Fibroblast of villous mesenchyme (primary cell): Measurements from ENCODE around the gene TLK1. TPM values are rescaled to one million over a fixed set of nuclear protein-coding genes. Genes with fewer than 3 reads are reported as not detected.

ENCODE experiments used
- DNase-seq: peaks from one replicate; pipeline ENCODE4 v3.0.0-alpha.2; 2010; ENCODE audit warnings: low read depth
- H3K4me3 ChIP-seq: 2 replicates; pipeline ENCODE4 v1.5.1; 2011; ENCODE audit warnings: low read depth, mild to moderate bottlenecking, low read length
- total RNA-seq: library from RNA; depleted of rRNA; stranded (reverse); fragments of >200 nt; gene quantifications from 2 replicates; pipeline ENCODE4 v1.2.3, GENCODE V29; 2012
- TF ChIP-seq, protein P1 (sequence below): IDR thresholded peaks from 2 replicates; pipeline ENCODE4 v1.5.1; 2012; ENCODE audit warnings: low read depth, mild to moderate bottlenecking, low read length; ENCODE audit not compliant: insufficient read depth

The TLK1 gene
- total RNA-seq, 1 donor = 17.3 TPM

DNA sequence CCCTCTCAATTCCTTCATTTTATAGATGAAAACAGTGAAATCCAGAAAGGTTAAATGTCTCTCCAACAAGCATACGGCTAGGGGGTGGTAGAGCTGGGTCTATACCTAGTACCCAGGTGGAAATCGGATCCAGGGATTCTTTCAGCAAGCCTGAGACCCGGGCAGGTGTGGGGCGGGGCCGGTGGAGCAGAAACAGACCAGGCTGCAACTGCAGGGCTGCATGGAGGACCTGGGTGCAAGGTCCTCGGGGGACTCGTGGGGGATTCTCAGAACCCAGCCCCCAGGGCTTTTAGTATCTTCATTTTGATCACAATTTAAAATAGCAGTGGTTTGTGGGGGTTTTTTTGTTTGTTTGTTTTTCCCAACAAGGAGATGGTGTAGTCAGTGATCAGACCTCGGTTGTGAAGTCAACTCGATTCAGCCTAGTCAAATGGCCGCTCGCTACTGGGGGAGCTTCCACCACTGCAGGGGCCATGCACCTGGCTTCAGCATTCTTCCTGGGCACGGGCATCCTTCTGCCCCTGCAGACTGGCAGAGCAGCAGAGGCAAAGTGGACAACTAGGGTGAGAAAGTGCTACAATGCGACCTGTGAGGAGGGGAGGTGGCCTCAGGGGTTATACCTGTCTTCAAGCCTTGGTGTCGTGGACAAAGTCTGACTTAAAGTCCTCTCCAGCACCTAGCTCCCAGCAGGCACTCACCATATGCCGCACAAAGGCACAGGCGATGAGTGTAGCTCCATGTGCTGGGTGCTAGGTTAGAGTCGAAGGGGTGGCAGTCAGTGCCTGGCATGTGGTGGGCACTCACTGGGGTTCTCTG, 185.4 kb downstream of the TLK1 start:
- TF ChIP-seq, protein P1, sequence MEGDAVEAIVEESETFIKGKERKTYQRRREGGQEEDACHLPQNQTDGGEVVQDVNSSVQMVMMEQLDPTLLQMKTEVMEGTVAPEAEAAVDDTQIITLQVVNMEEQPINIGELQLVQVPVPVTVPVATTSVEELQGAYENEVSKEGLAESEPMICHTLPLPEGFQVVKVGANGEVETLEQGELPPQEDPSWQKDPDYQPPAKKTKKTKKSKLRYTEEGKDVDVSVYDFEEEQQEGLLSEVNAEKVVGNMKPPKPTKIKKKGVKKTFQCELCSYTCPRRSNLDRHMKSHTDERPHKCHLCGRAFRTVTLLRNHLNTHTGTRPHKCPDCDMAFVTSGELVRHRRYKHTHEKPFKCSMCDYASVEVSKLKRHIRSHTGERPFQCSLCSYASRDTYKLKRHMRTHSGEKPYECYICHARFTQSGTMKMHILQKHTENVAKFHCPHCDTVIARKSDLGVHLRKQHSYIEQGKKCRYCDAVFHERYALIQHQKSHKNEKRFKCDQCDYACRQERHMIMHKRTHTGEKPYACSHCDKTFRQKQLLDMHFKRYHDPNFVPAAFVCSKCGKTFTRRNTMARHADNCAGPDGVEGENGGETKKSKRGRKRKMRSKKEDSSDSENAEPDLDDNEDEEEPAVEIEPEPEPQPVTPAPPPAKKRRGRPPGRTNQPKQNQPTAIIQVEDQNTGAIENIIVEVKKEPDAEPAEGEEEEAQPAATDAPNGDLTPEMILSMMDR = no peak
- H3K4me3 ChIP-seq = no peak overlapping the region
- no peak for DNase-seq

DNA sequence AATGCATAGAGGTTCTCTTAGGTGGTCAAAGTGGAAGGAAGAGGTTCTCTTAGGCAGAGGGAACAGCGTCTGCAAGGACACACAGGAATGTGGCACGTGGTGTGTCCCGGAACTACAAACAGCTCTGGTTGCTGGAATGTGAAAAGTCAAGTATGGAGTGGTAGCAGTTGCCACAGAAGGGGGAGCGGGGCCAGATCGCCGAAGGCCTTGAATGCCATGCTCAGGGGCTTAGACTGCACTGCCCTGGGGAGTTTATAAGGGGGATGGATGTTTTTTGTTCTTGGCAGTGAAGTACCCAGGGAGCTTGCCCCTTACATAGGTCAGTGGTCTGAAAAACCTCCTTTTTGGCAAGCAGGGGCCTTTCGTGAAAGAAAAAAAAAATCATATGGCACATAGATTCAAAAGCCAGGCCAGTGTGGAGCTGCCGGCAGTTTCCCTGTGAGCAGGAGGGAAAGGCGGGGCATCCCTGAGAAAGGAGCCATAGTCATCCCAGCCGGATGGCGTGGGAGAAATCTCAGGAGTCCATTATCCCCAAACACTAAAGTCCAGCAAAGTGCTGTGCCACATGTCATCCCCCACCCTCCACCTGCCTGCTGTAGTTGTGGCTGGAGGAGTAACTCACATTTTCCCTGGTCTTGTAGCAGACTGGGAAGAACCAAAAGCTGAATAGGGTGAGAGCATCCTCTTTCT, 186.2 kb downstream of the TLK1 start:
- peak; percentile 28 for DNase-seq
- H3K4me3 ChIP-seq = peak overlapping the region; percentile 81

DNA sequence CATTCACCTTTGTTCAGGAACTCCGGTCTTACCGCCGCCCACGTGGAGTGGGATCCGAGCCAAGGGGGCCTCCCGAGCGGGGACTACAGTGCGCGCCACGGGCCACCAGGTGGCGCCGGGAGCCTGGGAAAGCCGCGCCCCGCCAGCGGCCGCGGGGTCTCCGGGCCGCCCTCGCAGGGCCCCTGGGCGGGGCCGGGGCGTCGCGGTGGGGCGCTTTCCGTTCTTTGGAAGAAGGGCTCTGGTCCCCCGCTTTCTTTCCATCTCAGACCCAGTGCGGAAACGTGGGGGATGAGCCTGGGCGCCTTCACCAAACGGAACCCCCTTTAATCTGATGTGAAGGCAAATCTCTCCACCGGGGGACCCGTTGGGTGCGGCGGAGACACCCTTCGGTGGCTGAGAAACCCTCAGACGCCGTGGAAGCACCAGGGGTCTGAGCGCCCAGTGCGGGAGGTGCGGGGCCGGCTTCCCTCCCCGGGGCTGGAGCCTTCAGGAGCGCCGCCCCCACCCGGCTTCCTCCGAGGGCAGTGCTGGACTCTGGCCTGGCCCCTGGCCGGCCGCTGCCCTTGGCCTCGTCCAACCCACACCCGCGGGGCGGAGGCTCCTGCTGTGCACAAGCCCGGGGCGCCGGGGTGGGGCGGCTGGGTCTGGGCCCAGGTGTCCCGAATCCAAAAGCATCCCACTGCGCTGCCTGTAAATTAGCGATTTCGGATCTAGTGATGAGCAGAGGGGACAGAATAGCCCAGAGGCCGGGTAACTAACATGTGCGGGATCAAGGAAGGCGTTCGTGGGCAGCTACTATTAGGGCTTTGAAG, 187.0 kb downstream of the TLK1 start:
- TF ChIP-seq, protein P1 = peak; percentile 77
- peak overlapping the region; percentile 81 for H3K4me3 ChIP-seq
- DNase-seq = peak; percentile 72

More for the DNA sequence above, 186.2 kb downstream of the TLK1 start:
- TF ChIP-seq, protein P1 = no peak

DNA sequence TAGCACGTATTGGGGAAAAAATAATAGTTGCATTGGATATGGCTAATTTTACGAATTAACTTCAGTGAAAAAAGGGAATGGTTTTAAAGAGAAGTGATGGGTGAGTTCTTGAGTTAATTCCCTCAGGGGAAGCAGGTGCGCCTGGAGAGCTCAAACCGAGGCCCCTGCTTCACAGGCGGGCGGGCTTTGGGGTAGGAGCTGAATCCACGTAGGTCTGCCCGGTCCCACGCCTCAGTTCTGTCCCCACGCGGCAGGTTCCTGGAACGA, 187.5 kb downstream of the TLK1 start:
- TF ChIP-seq, protein P1 = no peak
- H3K4me3 ChIP-seq = peak overlapping the region; percentile 81
- no peak for DNase-seq

DNA sequence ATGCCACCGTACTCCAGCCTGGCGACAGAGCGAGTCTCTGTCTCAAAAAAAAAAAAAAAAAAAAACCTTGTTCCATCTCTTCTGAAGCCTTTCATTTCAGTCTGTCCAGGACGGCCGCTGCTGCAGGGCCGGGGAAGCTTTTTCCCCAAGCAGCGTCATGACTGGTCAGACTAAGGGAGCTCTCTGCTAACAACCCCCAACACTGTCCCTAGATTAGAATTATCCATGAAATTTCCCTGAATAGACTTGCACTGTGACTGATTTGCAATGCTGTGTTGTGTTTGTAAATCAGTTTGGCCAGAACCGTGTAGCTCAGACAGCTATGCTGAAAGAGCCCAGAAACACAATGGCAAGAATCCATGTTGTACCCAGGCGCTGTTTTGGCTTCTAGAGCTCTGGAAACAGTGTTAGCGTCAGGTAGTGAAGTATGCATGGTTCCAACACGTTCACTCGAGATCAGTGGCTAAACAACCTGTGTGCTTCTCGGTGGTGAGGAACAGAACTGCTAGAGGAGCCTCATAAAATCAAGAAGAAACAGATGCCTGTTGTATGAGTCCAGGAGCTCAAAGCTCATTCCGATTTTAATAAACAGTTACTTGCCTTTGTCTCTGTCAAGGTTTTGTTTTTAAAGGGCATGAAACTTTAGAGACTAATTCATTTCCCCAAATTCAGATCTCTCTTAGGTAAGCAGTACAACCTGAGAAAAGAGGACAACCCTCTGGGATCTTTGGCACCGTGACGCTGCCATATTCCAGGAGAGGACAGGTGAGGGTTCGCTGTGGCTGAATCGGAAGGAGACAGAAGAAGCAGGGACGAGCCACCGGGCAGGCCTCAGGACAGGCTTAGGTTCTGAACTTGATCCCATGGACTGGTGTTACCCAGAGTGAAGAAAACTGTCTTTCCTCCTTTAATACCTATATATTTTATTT, 188.1 kb downstream of the TLK1 start:
- DNase-seq = no peak
- no peak overlapping the region for H3K4me3 ChIP-seq
- TF ChIP-seq, protein P1 = no peak

DNA sequence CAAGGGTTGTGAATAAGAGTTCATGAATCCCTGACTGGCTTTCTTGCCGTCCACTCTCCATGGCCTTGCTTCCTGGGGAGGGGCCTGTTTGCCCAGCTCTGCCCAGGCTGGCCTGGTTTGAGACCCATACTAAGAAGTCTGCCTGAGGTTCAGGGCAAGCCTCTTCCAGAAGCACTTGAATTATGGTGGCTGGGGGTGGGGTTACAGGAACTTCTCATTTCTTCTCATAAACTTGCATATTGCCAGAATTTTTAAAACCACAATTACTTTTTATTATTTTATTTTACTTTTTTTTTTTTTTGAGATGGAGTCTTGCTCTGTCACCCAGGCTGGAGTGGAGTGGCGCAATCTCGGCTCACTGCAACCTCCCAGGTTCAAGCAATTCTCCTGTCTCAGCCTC, 189.6 kb downstream of the TLK1 start:
- DNase-seq = no peak

More for the DNA sequence above, 189.6 kb downstream of the TLK1 start:
- TF ChIP-seq, protein P1 = no peak
- H3K4me3 ChIP-seq = no peak overlapping the region
